GM18867 (cell line): ENCODE results near the gene ERF.

Experiments used
- ATAC-seq: cut with Tn5 transposase; IDR thresholded peaks from one replicate; pipeline ENCODE4 v1.9.1; 2021; ENCODE audit warnings: mild to moderate bottlenecking, moderate library complexity; ENCODE audit not compliant: unreplicated experiment

ERF gene

DNA sequence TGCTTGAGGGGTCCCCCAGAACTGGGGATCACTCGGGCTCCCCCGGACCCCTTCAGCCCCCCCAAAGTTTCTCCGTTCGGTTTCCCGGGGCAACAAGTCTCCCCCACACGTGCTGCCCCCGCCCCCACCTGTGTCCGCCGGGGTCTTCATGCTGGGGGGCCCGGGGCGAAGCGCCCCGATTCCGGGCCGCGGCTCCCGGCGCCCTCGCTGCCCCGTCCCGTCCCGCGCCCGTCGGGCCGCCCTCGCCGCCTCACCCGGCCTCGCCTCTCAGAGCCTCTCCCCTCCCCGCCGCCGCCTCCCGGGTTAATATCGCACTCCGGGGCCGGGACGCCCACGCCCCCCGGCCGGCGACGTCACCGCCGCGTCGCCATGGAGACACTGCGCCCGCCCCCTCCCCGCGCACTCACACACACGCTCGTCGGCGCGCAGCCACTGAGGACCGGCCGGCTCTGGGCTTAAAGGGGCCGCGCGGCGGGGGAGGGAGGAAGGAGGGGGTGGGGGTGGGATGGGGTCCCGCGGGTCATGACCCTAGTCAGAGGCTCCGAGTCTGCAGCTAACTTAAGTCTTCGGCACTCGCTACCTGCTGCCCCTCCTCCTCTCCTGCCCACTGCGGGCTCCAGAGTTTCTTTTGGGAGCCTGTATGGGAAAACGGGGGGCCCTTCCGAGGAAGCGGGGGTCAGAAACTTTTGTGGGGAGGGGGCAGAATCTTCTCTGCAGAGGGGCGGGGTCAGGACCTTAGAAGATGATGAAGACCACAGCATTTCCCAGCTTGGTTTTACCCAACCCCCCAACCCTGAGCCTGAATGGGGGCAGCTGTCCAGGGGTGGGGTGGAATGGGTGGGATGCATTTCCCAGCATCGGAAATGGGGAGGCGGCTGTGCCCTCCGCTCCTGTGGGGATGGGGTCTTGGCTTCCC, at the start of gene ERF:
ERF (minus strand) TSS at position 279 of the 916 bp plus-strand sequence; CDS start at position 150, 129 bp downstream.
- peak; percentile 60 for ATAC-seq

DNA sequence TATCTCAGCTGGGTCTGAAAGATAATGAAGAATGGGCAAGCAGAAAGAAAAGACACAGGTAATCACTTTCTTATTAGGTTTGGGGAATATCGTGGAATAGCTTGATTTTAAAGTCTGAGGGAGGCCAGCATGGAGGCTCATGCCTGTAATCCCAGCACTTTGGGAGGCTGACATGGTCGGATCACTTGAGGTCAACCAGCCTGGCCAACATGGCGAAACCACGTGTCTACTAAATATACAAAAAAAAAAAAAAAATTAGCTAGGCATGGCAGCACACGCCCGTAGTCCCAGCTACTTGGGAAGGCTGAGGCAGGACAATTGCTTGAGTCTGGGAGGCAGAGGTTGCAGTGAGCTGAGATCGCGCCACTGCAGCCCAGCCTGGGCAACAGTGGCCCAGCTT, 48.9 kb upstream of the ERF start:
- no peak for ATAC-seq

DNA sequence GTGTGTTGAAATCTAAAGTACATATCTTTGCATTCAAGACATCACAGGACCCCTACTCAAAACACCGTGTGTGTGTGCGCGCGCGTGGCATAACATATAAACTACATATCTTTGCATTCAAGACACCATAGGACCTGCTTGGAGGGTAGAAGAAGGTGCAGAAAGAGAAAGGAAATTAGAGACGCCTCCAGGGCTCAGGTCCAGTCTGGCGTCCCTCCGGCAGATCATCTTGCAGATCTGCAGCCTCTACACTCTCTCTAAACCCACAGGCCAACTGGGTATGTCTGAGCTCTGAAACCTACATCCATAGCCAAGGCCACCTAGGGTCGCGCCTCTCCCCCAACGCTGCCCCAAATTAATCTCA, 48.2 kb upstream of the ERF start:
- ATAC-seq = no peak

DNA sequence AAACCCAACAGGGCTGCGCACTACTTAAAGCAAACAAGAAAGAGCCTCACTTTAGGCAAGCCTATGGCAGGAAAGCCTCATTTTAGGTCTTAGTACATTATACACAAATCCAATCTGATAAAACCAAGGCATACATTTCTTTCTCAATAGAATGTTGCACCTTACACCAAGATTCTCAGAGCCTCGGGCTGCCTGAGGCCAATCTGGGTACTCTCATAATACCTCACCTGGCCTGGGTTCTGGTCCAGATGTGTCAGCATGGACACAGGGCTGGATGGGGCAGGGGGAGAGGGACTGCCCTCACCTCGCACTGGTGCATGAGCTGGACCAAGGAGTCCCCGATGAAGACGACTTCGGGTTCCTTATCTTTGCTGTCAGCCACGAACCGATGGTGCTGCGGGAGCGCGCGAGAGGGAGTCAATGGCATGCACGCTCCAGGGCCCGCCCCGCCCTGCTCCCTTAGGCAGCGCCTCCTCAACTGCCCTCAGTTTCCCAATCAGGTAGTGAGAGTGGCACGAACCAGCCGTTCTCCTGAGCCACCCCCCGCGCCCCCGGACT, 46.8 kb upstream of the ERF start, which contains the start of gene PRR19:
PRR19 (plus strand) TSS at position 487 of the 558 bp plus-strand sequence. CDS start 7,453 bp downstream, outside the sequence.
- ATAC-seq = peak; percentile 20

DNA sequence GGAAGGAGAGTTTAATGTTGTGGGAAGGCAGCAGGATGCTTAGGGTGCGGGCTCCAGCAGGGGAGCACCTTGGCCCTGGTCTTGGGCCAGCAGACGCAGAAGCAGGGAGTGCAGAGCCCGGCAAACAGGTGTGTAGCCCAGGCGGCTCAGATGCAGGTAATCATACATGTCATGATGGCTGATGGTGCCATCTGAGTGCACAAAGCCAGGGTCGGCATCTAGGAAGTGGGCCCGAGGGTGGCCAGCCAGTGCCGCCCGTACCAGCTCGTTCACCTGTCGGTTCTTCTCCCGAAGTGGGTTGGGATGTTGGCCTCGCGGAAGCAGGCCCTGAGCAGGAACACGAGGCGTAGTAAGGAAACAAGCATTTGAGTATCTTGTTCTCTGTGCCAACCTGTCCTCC, 42.1 kb upstream of the ERF start:
- no peak for ATAC-seq

DNA sequence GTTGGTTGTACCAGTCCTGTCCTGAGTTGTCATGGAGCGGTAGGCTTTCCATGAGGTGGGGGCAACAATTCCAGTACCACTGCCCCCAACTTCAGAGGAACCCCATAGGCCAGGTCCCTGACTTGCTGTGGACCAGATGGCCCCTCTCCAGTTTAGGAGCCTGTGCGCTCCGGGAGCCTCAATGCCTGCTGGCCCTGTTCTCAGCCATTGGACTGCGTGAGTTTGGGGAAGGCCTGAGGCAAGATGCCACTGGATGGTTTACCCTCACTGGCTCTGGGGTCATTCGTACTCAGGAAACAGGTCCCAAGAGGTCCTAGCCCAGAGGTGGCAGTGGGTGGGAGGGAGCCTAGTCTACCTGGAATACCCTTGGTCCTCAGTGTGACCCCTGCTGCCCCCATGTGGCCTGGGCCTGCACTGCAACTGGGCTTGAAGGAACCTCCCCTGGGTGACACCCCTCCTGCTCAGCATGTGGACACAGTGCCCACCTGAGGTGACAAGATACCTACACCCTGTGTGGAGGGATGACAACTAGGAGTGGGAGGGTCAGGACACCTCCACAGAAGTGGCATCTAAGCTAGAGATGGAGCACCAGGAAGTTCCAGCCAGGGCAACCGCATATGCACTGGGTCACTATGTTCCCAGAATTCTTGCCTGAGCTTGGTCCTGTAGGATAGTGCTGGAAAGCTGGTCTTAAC, 41.0 kb upstream of the ERF start:
- ATAC-seq = peak; percentile 51

DNA sequence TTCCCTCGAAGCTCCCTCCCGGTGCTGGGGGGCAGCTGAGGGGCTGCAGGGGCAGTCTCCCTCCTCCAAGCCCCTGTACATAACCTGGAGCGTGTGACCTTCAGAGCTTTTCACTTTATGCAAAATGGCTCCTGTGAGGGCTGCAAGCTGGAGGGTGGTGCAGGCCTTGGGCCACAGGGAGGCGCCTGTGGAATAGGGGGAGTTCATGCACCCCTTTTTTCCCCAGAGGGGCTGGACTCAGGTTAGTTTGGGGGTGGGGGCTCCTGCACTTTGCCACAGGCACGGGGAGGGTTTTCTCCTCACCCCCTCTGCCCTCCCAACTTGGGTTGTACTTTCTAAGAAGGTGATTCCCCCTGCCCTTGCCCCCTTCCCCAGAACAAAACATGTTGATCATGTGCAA, 40.4 kb upstream of the ERF start:
- no peak for ATAC-seq

DNA sequence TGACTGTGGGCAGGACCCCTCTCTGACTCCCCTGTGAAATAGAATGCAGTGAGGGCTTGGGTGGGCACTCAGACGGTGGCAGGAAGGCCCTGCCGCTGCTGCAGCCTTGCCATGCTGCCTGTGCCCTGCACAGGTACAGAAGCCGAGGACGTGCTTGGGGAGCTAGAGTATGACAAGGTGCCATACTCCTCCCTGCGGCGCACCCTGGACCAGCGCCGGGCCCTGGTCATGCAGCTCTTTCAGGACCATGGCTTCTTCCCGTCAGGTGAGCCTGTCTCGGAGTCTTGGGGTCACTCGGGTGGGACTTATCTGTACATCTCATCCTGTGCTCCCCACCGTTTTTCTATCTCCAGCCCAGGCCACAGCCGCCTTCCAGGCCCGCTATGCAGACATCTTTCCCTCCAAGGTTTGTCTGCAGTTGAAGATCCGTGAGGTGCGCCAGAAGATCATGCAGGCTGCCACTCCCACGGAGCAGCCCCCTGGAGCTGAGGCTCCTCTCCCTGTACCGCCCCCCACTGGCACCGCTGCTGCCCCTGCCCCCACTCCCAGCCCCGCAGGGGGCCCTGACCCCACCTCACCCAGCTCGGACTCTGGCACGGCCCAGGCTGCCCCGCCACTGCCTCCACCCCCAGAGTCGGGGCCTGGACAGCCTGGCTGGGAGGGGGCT, 39.7 kb upstream of the ERF start:
- no peak for ATAC-seq

DNA sequence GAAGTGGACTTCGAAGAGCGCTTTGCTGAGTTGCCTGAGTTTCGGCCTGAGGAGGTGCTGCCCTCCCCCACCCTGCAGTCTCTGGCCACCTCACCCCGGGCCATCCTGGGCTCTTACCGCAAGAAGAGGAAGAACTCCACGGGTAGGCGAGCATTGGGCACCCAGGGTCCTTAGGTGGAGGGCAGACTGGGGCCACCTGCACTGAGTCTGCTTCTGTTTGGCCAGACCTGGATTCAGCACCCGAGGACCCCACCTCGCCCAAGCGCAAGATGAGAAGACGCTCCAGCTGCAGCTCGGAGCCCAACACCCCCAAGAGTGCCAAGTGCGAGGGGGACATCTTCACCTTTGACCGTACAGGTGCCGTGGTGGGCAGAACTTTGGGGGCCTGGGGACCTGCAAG, 39.0 kb upstream of the ERF start:
- ATAC-seq = no peak

DNA sequence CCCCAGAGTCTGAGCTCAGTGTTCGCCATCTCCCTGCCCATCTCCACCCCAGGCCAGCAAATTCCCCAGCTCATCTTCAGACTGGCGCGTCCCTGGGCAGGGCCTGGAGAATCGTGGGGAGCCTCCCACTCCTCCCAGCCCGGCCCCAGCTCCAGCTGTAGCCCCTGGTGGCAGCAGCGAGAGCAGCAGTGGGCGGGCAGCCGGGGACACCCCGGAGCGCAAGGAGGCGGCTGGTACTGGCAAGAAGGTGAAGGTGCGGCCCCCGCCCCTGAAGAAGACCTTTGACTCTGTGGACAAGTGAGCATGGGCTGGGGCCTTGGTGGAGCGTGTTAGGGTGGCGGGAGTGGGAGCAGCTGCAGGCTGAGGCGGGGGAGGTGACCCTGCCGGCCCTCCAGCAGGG, 38.6 kb upstream of the ERF start:
- no peak for ATAC-seq

DNA sequence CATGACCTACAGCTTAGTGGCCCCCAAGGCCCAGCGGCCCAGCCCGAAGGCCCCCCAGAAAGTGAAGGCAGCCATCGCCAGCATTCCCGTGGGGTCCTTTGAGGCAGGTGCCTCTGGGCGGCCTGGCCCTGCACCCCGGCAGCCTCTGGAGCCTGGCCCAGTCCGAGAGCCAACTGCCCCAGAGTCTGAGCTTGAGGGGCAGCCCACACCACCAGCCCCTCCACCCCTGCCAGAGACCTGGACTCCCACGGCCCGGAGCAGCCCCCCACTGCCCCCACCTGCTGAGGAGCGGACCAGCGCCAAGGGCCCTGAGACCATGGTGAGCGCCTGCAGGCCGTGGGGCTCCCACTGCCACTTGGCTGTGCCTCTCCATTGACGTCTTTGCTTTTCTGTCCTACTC, 38.0 kb upstream of the ERF start:
- ATAC-seq = no peak

DNA sequence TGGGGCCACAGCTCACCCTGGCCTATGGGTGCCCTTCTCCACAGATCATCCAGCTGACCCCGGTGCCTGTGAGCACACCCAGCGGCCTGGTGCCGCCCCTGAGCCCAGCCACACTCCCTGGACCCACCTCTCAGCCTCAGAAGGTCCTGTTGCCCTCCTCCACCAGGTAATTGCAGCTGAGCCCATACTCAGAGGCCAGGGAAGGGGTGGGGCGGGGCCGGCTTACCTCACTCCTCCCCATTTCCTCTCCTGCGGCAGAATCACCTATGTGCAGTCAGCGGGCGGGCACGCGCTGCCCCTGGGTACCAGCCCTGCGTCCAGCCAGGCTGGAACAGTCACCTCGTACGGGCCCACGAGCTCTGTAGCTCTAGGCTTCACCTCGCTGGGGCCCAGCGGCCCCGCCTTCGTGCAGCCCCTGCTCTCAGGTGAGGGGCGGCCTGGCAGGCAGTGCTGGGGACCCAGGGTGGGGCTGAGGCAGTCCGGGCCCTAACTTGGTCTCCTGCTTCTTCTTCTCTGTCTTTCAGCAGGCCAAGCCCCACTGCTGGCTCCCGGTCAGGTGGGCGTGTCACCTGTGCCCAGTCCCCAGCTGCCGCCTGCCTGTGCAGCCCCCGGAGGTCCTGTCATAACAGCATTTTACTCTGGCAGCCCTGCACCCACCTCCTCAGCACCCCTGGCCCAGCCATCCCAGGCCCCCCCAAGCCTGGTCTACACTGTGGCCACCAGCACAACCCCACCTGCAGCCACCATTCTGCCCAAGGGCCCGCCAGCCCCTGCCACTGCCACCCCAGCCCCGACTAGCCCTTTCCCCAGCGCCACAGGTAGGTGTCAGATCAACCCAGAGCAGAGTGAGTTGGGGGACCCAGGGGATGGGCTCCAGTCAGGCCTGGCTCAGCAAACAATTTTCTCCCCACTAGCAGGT, 37.4 kb upstream of the ERF start:
- ATAC-seq = no peak

DNA sequence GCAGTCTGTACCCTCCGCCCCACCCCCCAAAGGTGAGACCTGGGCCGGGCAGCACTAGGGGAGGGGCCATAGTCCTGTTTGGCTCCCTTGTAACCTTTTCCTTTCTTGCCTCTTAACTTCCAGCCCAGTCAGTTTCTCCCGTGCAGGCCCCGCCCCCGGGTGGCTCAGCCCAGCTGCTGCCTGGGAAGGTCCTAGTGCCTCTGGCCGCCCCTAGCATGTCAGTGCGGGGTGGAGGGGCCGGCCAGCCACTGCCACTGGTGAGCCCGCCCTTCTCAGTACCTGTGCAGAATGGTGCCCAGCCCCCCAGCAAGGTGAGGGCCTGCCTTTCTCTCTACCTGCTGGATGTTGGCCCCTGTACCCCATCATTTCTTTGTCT, 36.5 kb upstream of the ERF start:
- no peak for ATAC-seq

DNA sequence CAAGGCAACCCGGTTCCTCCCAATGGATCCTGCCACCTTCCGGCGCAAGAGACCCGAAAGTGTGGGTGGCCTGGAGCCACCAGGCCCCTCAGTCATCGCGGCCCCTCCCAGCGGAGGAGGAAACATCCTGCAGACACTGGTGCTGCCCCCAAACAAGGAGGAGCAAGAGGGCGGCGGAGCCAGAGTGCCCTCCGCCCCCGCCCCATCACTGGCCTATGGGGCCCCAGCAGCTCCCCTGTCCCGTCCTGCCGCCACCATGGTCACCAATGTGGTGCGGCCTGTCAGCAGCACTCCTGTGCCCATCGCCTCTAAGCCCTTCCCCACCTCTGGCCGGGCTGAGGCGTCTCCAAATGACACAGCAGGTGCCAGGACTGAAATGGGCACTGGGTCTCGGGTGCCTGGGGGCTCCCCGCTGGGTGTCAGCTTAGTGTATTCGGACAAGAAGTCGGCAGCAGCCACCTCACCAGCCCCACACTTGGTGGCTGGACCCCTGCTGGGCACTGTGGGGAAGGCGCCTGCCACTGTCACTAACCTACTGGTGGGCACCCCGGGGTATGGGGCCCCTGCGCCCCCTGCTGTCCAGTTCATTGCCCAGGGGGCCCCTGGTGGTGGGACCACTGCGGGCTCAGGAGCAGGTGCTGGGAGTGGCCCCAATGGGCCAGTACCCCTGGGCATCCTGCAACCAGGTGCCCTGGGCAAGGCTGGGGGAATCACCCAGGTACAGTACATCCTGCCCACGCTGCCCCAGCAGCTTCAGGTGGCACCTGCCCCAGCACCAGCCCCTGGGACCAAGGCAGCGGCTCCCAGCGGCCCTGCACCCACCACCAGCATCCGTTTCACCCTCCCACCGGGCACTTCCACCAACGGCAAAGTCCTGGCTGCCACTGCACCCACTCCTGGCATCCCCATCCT, 35.9 kb upstream of the ERF start:
- ATAC-seq = no peak

DNA sequence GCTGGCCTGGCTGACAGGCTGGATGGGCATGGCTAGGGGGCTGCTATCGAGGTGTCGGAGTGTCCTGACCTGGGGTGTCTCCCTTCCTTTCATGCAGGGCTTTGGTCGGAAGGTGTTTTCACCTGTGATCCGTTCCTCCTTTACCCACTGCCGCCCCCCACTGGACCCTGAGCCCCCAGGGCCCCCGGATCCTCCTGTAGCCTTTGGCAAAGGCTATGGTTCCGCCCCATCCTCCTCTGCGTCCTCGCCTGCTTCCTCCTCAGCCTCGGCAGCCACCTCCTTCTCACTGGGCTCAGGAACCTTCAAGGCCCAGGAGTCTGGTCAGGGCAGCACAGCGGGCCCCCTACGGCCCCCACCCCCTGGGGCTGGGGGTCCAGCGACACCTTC, 35.2 kb upstream of the ERF start:
- no peak for ATAC-seq

DNA sequence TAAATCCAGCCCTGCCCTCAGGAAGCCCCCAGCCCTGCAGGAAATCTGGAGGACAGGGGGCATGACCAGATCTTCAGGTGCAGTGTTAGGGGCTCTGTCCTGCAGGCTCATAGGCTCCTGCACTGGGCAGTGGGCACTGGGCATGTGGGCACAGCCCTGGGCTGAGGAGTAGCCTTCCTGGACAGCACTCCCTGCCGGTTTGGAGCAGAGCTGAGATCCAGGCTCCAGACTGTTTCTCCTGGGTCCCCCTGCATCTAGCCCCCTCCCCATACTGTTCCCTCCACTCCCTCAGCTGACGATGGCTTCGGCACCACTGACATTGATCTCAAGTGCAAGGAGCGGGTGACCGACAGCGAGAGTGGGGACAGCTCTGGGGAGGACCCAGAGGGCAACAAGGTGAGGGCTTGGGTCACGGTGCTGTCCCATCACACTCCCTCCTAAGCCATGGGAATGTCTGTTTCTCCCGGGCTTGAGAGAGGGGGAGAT, 34.7 kb upstream of the ERF start:
- ATAC-seq = no peak

DNA sequence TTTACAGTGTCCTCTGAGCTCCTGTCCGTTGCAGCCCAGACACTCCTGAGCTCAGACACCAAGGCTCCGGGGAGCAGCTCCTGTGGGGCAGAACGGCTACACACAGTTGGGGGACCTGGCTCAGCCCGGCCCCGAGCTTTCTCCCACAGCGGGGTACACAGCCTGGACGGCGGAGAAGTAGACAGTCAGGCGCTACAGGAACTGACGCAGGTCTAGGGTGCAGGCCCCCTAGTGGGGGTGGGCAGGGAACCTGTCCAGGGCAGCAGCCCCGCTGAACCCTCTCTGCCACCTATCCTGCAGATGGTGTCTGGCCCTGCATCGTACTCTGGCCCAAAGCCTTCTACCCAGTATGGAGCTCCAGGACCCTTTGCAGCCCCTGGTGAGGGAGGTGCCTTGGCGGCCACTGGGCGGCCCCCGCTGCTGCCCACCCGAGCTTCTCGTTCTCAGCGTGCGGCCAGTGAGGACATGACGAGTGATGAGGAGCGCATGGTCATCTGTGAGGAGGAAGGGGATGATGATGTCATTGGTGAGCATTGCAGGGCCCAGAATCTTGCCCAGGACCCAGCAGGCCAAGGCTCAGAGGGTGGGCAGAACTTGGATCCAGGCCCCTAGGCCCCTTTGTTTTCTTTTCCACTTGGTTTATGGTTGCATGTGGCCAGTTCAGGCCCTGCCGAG, 34.1 kb upstream of the ERF start:
- no peak for ATAC-seq

DNA sequence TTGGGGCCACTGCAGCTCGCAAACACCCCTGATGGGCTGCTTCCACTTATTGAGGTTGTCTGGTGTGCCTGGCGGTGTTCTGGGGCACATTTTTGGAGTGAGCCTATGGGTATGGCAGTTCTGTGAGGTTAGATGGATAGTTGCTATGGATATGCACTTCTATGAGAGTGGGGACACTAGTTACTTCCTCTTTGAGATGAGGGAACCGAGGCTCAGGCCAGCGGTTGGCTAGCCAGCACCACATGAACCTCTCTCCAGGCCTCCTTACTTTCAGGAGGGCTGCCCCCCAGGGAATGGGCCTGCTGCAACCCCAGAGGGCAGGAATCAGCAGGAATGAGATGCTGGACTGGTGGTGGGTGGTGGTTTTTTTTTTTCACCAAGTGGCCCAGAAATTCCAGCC, 33.5 kb upstream of the ERF start:
- ATAC-seq = no peak

DNA sequence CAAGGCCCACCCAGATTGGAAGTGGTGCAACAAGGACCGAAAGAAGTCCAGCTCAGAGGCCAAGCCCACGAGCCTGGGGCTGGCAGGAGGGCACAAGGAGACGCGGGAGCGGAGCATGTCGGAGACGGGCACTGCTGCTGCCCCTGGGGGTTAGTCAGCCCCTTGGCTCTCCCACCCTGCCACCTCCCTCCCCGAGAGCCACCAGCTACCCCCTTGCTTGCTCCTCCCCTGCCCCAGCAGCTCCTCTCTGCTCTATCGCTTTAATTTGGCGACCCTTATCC, 32.8 kb upstream of the ERF start:
- no peak for ATAC-seq
